Activated CD8-positive, alpha-beta memory T cell treated with anti-CD3 and anti-CD28 coated beads for 4 hours (primary cell): ENCODE measurements around the gene MBTPS1.

Experiments used
- DNase-seq, 2 donors: peaks; one replicate each; pipeline ENCODE4 v3.0.0-alpha.2; 2020; ENCODE audit warnings: low read depth in 2 of 2

The MBTPS1 gene

GRCh38 chr16:84116720-84117493 is at the start of gene MBTPS1:
TSS of gene MBTPS1 (minus strand) at chr16:84116942. CDS start at chr16:84101783, 15,159 bp downstream.
- peak; percentile 95 to 97 for DNase-seq

- no peak for DNase-seq
Measured at GRCh38 chr16:84165746-84166145, 49.0 kb upstream of the MBTPS1 start.

- DNase-seq: no peak
Measured at GRCh38 chr16:84161801-84162200, 45.1 kb upstream of the MBTPS1 start.

GRCh38 chr16:84161037-84161436 is 44.3 kb upstream of the MBTPS1 start:
- no peak for DNase-seq

GRCh38 chr16:84159800-84160199 is 43.1 kb upstream of the MBTPS1 start:
- DNase-seq: no peak

- DNase-seq: no peak
Measured at GRCh38 chr16:84159007-84159406, 42.3 kb upstream of the MBTPS1 start.

GRCh38 chr16:84156342-84156784 is 39.6 kb upstream of the MBTPS1 start:
- DNase-seq: no peak

- no peak for DNase-seq
Measured at GRCh38 chr16:84155771-84156170, 39.0 kb upstream of the MBTPS1 start.

- no peak for DNase-seq
Measured at GRCh38 chr16:84155226-84155625, 38.5 kb upstream of the MBTPS1 start.

- DNase-seq: no peak
Measured at GRCh38 chr16:84153660-84154214, 37.0 kb upstream of the MBTPS1 start.

- no peak for DNase-seq
Measured at GRCh38 chr16:84150926-84151325, 34.2 kb upstream of the MBTPS1 start.

GRCh38 chr16:84144859-84145639 is 28.3 kb upstream of the MBTPS1 start, which contains the start of the genes DNAAF1 and HSDL1:
TSS of gene DNAAF1 (plus strand) at chr16:84145308. CDS start at chr16:84145441, 133 bp downstream.
TSS of gene HSDL1 (minus strand) at chr16:84145177. CDS start at chr16:84131321, 13,856 bp downstream.
- peak; percentile 86 to 89 for DNase-seq

- no peak for DNase-seq
Measured at GRCh38 chr16:84144209-84144858, 27.6 kb upstream of the MBTPS1 start.

- DNase-seq: no peak
Measured at GRCh38 chr16:84143784-84144199, 27.1 kb upstream of the MBTPS1 start.

GRCh38 chr16:84143081-84143480 is 26.3 kb upstream of the MBTPS1 start:
- DNase-seq: no peak

- DNase-seq: no peak
Measured at GRCh38 chr16:84141143-84141670, 24.5 kb upstream of the MBTPS1 start.

GRCh38 chr16:84139628-84140258 is 23.0 kb upstream of the MBTPS1 start:
- no peak for DNase-seq

- DNase-seq: no peak
Measured at GRCh38 chr16:84138824-84139627, 22.3 kb upstream of the MBTPS1 start.

- DNase-seq: no peak
Measured at GRCh38 chr16:84138500-84138823, 21.7 kb upstream of the MBTPS1 start.

GRCh38 chr16:84137769-84138357 is 21.1 kb upstream of the MBTPS1 start:
- DNase-seq: no peak
